Stimulated activated CD4-positive, alpha-beta T cell treated with anti-CD3 and anti-CD28 coated beads, Interleukin-12 subunit alpha, Interleukin-12 subunit beta, amount 100 ng/mL, for 48 hours (primary cell): ENCODE results near the gene SRPK3.

Experiments
- DNase-seq, 3 donors: peaks; one replicate each; pipeline ENCODE4 v3.0.0-alpha.2; 2020; ENCODE audit warnings: low read depth in 2 of 3, low spot score in 1 of 3

SRPK3 gene

GRCh38 chrX:153782871-153783270 is 2.0 kb downstream of the SRPK3 start:
- DNase-seq = no peak

DNA sequence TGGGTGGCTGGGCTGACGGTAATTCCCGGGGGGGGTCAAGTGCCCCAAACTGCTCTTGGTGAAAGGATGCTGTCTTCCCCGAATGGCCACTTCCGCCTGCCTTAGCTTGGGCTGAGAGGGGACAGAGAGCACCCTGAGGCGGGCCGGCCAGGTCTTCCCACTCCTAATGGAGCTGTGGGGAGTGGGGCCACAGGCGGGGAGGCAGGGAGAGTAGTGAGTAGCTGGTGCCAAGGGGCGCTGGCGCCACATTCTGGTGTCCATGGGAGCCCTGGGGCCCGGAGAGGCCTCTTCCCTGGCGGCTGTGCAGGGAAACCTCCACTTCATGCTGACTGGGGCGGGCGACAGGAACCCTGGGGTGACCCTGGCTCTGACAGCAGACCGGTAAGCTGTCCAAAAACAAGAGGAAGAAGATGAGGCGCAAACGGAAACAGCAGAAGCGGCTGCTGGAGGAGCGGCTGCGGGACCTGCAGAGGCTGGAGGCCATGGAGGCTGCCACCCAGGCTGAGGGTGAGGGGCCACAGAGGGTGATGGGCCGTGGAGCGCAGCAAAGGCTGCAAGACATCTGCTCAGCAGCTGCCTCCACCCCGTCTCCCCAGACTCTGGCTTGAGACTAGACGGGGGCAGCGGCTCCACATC is 2.7 kb downstream of the SRPK3 start:
- no peak for DNase-seq

- DNase-seq = no peak
These were observed 3.6 kb downstream of the SRPK3 start for GRCh38 chrX:153784325-153784967.

DNA sequence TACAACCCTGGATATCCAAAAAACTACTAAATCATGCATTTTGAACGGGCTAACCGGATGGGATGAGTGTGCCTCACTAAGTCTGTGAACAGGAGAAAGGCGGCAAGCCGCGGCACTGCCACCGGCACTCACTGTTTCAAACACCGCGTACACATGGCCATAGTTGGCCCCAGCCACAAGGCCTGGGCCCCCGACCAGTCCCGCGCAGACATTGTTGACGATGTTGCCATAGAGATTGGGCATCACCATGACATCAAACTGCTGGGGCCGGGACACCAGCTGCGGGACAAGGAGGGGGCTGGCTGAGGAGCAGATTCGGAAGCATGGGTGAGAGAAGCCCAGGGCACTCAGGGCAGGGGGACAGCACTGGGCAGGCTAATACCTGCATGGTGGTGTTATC is 5.8 kb downstream of the SRPK3 start:
- no peak for DNase-seq

- DNase-seq = no peak
These were observed 8.8 kb downstream of the SRPK3 start for GRCh38 chrX:153789654-153790053.

DNA sequence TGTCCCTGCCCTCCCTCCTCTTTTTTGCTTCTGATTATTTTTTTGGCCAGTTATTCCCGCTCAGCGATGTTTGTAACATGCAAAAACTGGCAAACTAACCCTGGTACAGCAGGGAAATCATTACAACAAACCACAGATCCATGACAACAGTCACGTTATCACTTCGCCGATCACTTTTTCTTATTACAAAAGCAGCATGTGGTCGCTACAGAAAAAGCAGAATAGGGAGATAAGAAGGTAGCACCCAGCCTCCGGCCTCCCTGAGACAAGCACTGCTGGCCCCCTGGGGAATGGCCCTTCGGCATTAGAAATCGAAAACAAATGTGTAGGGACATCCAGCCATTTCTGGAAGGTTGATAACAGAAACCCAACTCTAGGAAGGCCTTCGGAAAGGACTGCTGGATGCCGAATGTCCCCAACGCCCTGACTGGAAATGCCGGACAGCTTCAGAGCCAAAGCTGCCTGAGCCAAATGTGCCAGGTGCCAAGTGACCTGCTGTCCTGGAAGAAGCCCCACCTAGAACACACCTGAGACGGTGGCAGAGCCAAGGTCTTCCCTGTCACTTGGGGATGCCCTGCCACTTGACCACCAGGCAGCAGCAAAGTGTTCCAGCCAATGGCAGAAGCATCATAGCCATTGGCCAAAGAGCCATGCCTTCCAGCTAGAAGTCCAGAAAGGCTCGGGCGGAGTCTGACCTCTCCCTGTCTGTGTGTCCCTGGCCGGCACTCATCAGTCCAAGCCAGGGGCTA is 10.4 kb downstream of the SRPK3 start:
- DNase-seq = no peak

- DNase-seq = no peak
These were observed 11.5 kb downstream of the SRPK3 start for GRCh38 chrX:153792368-153792767.

DNA sequence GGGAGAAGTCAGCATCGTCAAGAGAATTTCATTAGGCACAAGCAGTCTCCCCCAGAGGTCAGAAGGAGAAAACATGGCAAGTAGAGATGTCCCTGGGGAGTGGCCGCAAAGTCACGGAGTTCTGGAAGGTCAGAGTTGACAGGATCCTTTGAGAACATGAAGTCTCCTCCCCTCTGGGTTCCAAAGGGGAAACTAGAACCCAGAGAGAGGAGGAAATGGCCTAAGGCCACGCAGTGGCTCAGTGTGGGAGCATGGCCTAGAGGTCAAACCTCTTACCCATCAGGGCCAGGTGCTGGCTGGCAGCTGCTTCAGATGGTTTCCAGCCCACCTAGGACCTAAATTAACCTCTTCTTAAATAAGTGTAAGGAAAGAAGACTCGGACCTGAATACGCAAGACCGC is 12.4 kb downstream of the SRPK3 start:
- no peak for DNase-seq

- peak; percentile 80 to 88 (median 87) for DNase-seq
These were observed 13.4 kb downstream of the SRPK3 start, which contains the start of the genes IDH3G and SSR4 for GRCh38 chrX:153794018-153794896. Gene IDH3G, minus strand, starts transcription at chrX:153794375. Its CDS starts 49 bp downstream, at chrX:153794326. Gene SSR4, plus strand, starts transcription at chrX:153794668. Its CDS starts 20 bp downstream, at chrX:153794688.

DNA sequence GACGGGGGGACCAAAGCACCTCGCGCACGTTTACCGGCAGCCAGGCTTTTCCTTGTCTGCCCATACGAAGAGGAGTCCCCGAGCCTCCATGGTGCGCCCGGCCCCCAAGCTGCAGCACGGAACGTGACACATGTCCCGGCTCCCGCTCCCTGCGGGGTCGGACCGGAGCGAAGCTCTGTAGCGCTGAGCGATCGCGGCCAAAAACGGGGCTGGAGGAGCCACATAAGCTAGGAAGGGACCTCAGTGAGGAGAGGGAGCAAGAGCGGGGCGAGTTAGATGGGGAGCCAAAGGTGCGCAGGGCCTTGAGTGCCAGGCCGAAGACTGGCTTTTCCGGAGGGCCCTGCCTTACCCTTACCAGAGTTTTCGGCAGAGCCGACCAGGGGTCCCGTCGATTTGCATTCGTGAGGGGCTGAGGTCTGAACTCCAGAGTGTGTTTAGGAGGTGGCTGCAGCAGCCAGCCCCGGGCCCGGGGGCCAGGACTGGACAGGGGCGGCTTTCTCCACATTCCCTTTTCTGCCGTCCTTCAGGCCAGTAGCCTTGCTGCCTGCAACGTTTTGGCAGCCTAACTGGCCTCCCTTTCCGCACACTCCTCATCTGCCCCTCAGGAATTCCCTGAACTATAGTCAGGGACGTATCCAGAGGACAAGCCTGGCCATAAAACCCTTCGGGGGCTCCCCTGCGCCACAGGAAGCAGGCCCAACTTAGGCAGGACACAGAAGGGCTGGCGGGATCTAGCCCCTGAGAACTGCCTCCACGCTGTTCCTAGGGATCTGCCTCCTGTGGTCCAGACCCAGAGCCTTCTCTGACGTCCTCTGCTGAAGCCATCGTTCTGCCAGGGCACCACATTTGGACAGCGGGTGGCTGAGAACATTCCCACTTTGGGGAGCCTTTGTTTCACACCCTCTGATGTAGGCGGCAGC is 14.3 kb downstream of the SRPK3 start:
- no peak for DNase-seq

- no peak for DNase-seq
These were observed 16.7 kb downstream of the SRPK3 start for GRCh38 chrX:153797415-153798015.

DNA sequence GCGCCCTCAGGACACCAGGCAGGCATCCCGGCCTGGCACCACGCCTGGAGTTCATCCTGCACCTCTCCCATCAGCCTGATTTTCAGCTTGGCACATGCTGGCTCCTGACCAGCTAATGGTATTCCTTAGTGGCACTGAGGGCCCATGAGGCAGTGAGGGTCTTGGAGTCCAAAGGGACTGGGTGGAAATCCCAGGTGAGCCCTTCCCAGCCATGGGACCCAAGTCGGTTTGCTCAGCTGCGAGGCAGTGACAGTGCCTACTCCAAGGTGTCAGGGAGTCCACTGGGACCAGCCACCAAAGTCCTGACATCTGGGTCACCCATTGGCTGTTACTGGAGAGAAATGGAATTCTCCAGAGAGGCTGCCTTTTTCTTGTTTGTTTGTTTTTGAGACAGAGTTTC is 18.5 kb downstream of the SRPK3 start:
- no peak for DNase-seq

DNA sequence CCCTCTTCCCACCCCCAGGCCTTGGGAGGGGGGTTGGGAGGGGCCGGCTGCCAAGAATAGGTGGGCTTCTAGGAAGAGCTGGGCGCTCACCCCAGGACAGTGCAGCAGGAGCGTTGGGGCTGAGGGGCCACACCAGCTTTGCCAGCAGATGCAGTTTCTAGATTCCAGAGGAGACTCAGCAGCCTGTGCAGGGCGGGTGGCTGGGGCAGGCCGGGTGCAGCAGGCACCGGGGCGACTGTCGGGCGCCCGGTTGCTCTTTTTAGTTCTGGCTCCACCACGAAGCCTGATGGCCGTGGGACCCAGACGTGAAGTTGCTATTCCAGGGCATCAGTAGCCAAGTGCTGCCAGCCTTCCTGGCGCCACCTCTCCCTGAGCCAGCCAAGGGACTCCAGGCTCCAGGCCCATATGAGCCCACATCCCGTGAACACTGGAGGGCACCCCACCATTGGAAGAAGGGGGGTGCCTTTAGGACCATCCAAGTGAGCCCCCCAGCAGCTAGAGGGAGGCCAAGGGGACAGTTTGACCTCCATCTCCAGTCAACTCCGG is 19.4 kb downstream of the SRPK3 start:
- no peak for DNase-seq

DNA sequence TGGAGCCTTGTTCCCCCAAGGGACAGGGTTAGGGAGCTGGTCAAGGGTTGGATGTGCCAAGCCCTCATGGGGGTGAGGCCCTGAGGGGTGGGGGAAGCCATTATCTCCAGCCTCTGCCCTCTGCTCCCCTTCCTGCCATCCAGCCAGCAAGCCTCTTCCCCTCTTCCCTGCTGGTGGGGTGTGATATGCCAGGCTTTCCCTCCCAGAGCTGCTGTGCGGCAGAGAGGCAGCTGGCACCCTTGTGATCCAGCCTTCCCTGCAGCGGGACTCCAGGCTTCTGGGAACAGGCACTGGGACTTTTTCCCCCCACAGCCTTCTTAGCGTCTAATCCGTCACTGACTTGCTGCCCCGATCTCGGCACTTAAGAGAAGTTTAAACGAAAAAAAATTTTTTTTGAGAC is 19.9 kb downstream of the SRPK3 start:
- no peak for DNase-seq

DNA sequence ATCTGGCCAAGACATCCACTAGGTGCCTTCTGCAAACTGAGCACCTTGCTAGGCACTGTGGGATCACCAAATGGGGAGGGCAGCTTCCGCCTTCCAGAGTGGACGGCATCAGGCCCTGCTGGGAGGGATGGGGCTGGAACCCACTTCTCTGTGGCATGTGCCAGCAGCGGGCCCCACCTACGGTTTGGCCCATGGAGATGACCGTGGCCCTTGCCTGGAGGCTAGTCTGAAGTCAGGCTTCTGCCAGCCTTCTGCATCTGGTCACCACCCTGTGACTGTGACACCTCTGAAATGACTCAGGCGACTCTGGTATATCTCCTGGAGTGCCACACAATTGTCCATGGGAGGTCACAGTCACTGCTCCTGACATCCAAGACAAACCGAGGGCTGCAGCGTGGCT is 20.8 kb downstream of the SRPK3 start:
- DNase-seq = no peak

- no peak for DNase-seq
These were observed 21.7 kb downstream of the SRPK3 start for GRCh38 chrX:153802513-153803045.

- DNase-seq = no peak
These were observed 22.6 kb downstream of the SRPK3 start for GRCh38 chrX:153803211-153804099.

GRCh38 chrX:153804100-153804595 is 23.3 kb downstream of the SRPK3 start:
- no peak for DNase-seq
